ENCODE measurements around the gene WDPCP. TPM values are rescaled to one million over a fixed set of nuclear protein-coding genes. Genes with fewer than 3 reads are reported as not detected.
A peak's percentile ranks its signal among the peaks of the same experiment; 100 is the strongest.

The WDPCP gene
- total and polyA plus RNA-seq, 9 donors: 4.0 to 29.6 (median 15.6) TPM

GRCh38 chr2:63589148-63589958 lies 1.1 kb upstream of the WDPCP start:
- Histone ChIP-seq H3K27ac (peak overlapping the region in 1 of 2 donors; percentile 88), H3K9me3 (no peaks in the 10 kb centered on the region), H3K36me3 (no peaks in the 10 kb centered on the region), H3K4me1 (ENCODE audit: insufficient read depth) (no peaks in the 10 kb centered on the region), H3K4me3 (peak overlapping the region; percentile 87), H3K27me3 (no peaks in the 10 kb centered on the region)
- WGBS, 3 donors: 4 to 5% (median 5%) methylated on average over 26 of the region's 26 CpGs
- no peak for DNase-seq
- intact Hi-C loops (cut with DNase I): no loop called here
- TF ChIP-seq EP300 (IDR thresholded peaks at IDR 0.05) (no peak), CTCF (IDR thresholded peaks at IDR 0.05) (no peak), POLR2A (IDR thresholded peaks at IDR 0.05) (no peak)

GRCh38 chr2:63587814-63588384 lies 378 bp downstream of the WDPCP start:
- H3K4me3 ChIP-seq: peak overlapping the region; percentile 87
- TF ChIP-seq POLR2A (IDR thresholded peaks at IDR 0.05): no peak
- TF ChIP-seq EP300 (IDR thresholded peaks at IDR 0.05): no peak
- TF ChIP-seq CTCF (IDR thresholded peaks at IDR 0.05): no peak
- H3K27me3 ChIP-seq: no peaks in the 10 kb centered on the region
- peak overlapping the region in 1 of 2 donors; percentile 88 for H3K27ac ChIP-seq
- WGBS, 3 donors: 0 to 1% (median 1%) methylated on average over 32 to 33 of the region's 33 CpGs
- no peaks in the 10 kb centered on the region for H3K9me3 ChIP-seq
- intact Hi-C loops (cut with DNase I): no loop called here
- no peaks in the 10 kb centered on the region for H3K36me3 ChIP-seq
- H3K4me1 ChIP-seq (ENCODE audit: insufficient read depth): no peaks in the 10 kb centered on the region
- no peak for DNase-seq

- TF ChIP-seq POLR2A (IDR thresholded peaks at IDR 0.05) (no peak), CTCF (IDR thresholded peaks at IDR 0.05) (no peak)
- DNase-seq: no peak
- Histone ChIP-seq H3K4me1 (ENCODE audit: insufficient read depth) (no peaks in the 10 kb centered on the region), H3K4me3 (no peak overlapping the region), H3K9me3 (no peaks in the 10 kb centered on the region), H3K36me3 (no peaks in the 10 kb centered on the region), H3K27me3 (no peaks in the 10 kb centered on the region), H3K27ac (no peak overlapping the region)
- WGBS, 3 donors: 96 to 97% (median 97%) methylated on average over 1 of the region's 1 CpG
- intact Hi-C loops (cut with DNase I): loop anchor here in 1 of 4 donors (5.0 kb wide), 1 partner anchor 1899 kb away; no protein-coding TSS in a partner anchor
Observed at GRCh38 chr2:63582873-63583272, 5.4 kb downstream of the WDPCP start.

GRCh38 chr2:63581298-63581961 lies 6.8 kb downstream of the WDPCP start:
- H3K27ac ChIP-seq: no peak overlapping the region
- DNase-seq: no peak

More at GRCh38 chr2:63581298-63581961, 6.8 kb downstream of the WDPCP start:
- TF ChIP-seq POLR2A (IDR thresholded peaks at IDR 0.05) (no peak), CTCF (IDR thresholded peaks at IDR 0.05) (no peak), EP300 (IDR thresholded peaks at IDR 0.05) (no peak)
- H3K4me3 ChIP-seq: no peak overlapping the region
- intact Hi-C loops (cut with DNase I): loop anchor here in 1 of 4 donors (5.0 kb wide), 1 partner anchor 1901 kb away; no protein-coding TSS in a partner anchor
- 57 to 76% (median 67%) methylated on average over 5 of the region's 5 CpGs for WGBS, 3 donors
- H3K36me3 ChIP-seq: no peaks in the 10 kb centered on the region
- H3K9me3 ChIP-seq: no peaks in the 10 kb centered on the region
- H3K4me1 ChIP-seq (ENCODE audit: insufficient read depth): no peaks in the 10 kb centered on the region
- H3K27me3 ChIP-seq: no peaks in the 10 kb centered on the region

Measured in ovary (tissue), 9 donors.